ENCODE results near the gene CLCNKB. TPM values are rescaled to one million over a fixed set of nuclear protein-coding genes. Genes with fewer than 3 reads are reported as not detected.

CLCNKB gene
- total and polyA plus RNA-seq, 2 of the 13 experiments (the other 11 are each of a cell fraction or from before 2014, with no cell fraction given), result 0.04 TPM; not detected in 1

DNA sequence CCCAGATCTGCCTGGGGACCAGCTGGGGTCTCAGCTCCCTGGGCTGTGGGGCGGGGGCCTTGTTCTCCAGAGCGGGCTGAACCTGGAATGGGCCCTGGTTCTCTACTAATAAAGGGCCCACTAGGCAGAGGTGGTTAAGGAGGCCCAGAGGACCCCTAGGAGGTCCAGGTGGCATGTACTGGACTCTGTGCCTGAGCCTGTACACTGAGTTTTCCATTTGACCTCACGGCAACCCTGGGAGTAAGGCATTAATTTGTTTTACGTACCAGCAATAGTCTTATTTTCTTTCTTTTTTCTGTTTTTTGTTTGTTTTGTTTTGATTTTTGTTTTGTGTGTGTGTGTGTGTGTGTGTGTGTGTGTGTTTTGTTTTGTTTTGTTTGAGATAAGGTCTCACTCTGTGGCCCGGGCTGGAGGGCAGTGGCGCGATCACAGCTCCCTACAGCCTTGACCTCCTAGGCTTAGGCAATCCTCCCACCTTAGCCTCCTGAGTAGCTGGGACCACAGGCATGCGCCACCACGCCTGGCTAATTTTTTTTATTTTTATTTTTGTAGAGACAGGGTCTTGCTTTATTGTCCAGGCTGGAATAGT, 49.4 kb downstream of the CLCNKB start (continued):
- TF ChIP-seq ZNF234 (CRISPR knock-in tag; conservative IDR thresholded peaks at IDR 0.05), result no peak
- TF ChIP-seq, protein P1, sequence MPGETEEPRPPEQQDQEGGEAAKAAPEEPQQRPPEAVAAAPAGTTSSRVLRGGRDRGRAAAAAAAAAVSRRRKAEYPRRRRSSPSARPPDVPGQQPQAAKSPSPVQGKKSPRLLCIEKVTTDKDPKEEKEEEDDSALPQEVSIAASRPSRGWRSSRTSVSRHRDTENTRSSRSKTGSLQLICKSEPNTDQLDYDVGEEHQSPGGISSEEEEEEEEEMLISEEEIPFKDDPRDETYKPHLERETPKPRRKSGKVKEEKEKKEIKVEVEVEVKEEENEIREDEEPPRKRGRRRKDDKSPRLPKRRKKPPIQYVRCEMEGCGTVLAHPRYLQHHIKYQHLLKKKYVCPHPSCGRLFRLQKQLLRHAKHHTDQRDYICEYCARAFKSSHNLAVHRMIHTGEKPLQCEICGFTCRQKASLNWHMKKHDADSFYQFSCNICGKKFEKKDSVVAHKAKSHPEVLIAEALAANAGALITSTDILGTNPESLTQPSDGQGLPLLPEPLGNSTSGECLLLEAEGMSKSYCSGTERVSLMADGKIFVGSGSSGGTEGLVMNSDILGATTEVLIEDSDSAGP (CRISPR knock-in tag; IDR thresholded peaks at IDR 0.05; ENCODE audit: borderline replicate concordance), result no peak
- TF ChIP-seq FOXP1 (IDR thresholded peaks at IDR 0.05), result no peak
- 0 out of 2 replicates have a peak, but pooled peaks have one; percentile 4 for TF ChIP-seq FOXP1 (CRISPR knock-in tag; IDR thresholded peaks at IDR 0.05)
- TF ChIP-seq, protein P2, sequence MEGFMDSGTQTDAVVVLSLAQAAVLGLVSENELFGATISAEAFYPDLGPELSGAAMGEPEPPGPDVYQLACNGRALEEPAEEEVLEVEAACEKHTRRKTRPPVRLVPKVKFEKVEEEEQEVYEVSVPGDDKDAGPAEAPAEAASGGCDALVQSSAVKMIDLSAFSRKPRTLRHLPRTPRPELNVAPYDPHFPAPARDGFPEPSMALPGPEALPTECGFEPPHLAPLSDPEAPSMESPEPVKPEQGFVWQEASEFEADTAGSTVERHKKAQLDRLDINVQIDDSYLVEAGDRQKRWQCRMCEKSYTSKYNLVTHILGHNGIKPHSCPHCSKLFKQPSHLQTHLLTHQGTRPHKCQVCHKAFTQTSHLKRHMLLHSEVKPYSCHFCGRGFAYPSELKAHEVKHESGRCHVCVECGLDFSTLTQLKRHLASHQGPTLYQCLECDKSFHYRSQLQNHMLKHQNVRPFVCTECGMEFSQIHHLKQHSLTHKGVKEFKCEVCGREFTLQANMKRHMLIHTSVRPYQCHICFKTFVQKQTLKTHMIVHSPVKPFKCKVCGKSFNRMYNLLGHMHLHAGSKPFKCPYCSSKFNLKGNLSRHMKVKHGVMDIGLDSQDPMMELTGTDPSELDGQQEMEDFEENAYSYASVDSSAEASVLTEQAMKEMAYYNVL (CRISPR knock-in tag; IDR thresholded peaks at IDR 0.05; ENCODE audit: borderline replicate concordance), result no peak
- TF ChIP-seq, protein P3, sequence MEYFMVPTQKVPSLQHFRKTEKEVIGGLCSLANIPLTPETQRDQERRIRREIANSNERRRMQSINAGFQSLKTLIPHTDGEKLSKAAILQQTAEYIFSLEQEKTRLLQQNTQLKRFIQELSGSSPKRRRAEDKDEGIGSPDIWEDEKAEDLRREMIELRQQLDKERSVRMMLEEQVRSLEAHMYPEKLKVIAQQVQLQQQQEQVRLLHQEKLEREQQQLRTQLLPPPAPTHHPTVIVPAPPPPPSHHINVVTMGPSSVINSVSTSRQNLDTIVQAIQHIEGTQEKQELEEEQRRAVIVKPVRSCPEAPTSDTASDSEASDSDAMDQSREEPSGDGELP (IDR thresholded peaks at IDR 0.05; ENCODE audit: borderline replicate concordance, low read depth), result 0 out of 2 replicates have a peak, but pooled peaks have one; percentile 3
- TF ChIP-seq DPF2 (CRISPR knock-in tag; IDR thresholded peaks at IDR 0.05; ENCODE audit: borderline replicate concordance, low read depth), result no peak
- no peak for TF ChIP-seq KDM4B (CRISPR knock-in tag; IDR thresholded peaks at IDR 0.05)

Measured in HepG2 (cell line).